Measurements from ENCODE around the gene LASP1NB.

The LASP1NB gene

DNA sequence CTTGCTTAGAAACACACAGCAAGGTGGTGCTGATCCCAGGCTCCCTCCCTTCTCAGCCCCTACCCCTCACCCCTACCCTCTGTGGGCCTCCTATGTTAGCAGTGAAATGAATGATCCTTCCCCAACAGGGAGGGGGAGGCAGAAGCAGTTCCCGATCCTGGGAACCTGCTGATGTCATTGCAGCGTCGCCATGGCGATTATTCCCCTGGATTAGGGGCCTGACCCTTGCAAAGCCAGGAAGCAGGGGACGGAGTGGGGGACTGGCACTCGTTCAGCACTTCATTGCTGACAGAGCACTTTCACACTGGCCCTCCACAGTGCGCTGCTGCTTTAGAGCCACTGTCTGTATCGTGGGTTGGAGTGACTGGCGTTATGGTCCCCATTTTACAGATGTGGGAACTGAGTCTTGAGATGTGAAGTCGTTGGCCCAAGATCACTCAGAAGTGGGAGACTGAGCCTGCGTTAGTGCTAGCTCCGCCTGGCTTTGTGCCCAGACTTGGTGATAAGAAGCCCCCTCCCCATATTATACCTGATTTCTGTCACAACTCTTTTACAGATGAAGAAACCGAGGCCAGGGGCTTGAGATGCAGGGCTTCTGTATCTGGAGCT lies 29.0 kb upstream of the LASP1NB start:
- Histone ChIP-seq H3K4me2 (peak overlapping the region; percentile 80), H3K36me3 (ENCODE audit: low read depth) (peaks cover 25% of the 10 kb centered on the region; the same call in 1 of the 2 replicates), H3K9me2 (ENCODE audit: insufficient read depth) (no peaks in the 10 kb centered on the region), H3K79me2 (ENCODE audit: low read depth) (peaks cover 78% of the 10 kb centered on the region), H4K20me1 (ENCODE audit: insufficient read depth) (peaks cover 25% of the 10 kb centered on the region), H3F3A (ENCODE audit: insufficient read depth, low read depth) (peaks cover 73% of the 10 kb centered on the region), H3K4me1 (replicated peaks; ENCODE audit: insufficient read depth) (peaks cover 71% of the 10 kb centered on the region), H3K4me3 (no peak overlapping the region), H3K27ac (peak overlapping the region; percentile 90), H2AFZ (no peak overlapping the region), H3K9me3 (ENCODE audit: insufficient read depth, low read depth) (no peaks in the 10 kb centered on the region), H3K27me3 (ENCODE audit: insufficient read depth, low read depth) (no peaks in the 10 kb centered on the region)
- intact Hi-C loops (cut with micrococcal nuclease; ENCODE audit: unreplicated experiment) = no loop called here
- POLR2A ChIA-PET (ENCODE audit: unreplicated experiment) = no interaction called here
- no TSS peak for BruUV-seq (replicated peaks)
- CTCF ChIA-PET = interaction anchor here (0.5 kb wide), 1 partner anchor 72 kb away, joined by 7 read pairs; no protein-coding TSS in a partner anchor
- TF ChIP-seq EZH2 (IDR thresholded peaks at IDR 0.05; ENCODE audit: low read depth) = no peak
- TF ChIP-seq, protein P1, sequence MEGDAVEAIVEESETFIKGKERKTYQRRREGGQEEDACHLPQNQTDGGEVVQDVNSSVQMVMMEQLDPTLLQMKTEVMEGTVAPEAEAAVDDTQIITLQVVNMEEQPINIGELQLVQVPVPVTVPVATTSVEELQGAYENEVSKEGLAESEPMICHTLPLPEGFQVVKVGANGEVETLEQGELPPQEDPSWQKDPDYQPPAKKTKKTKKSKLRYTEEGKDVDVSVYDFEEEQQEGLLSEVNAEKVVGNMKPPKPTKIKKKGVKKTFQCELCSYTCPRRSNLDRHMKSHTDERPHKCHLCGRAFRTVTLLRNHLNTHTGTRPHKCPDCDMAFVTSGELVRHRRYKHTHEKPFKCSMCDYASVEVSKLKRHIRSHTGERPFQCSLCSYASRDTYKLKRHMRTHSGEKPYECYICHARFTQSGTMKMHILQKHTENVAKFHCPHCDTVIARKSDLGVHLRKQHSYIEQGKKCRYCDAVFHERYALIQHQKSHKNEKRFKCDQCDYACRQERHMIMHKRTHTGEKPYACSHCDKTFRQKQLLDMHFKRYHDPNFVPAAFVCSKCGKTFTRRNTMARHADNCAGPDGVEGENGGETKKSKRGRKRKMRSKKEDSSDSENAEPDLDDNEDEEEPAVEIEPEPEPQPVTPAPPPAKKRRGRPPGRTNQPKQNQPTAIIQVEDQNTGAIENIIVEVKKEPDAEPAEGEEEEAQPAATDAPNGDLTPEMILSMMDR (conservative IDR thresholded peaks at IDR 0.05) = no peak
- DNase-seq = no peak

DNA sequence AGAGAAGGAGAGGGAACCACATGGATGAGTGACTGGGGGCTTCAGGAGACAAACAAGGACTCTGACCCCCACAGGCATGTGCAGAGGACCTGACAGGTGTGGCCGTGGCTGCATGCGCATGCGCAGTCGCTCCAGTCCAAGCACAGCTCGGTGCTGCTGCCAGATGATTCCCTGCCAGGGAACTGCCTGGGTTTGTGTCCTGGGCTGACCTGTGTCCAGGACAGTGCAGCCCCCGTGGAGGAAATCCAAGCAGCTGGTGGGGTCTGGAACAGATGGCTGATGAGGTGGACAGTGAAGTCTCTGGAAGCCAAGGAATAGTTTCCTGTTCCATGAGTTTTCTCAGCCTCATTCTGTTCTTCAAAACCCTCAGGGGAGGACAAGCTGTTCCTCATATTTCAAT lies 28.2 kb upstream of the LASP1NB start:
- BruUV-seq (replicated peaks) = no TSS peak
- Histone ChIP-seq H3K9me3 (ENCODE audit: insufficient read depth, low read depth) (no peaks in the 10 kb centered on the region), H3K4me3 (peak overlapping the region; percentile 32; the same call in 1 of the 2 replicates), H3K9me2 (ENCODE audit: insufficient read depth) (no peaks in the 10 kb centered on the region), H4K20me1 (ENCODE audit: insufficient read depth) (peaks cover 25% of the 10 kb centered on the region), H3K4me1 (replicated peaks; ENCODE audit: insufficient read depth) (peaks cover 79% of the 10 kb centered on the region), H3K4me2 (peak overlapping the region; percentile 80), H3F3A (ENCODE audit: insufficient read depth, low read depth) (peaks cover 78% of the 10 kb centered on the region), H3K79me2 (ENCODE audit: low read depth) (peaks cover 78% of the 10 kb centered on the region), H3K36me3 (ENCODE audit: low read depth) (peaks cover 19% of the 10 kb centered on the region; the same call in 1 of the 2 replicates), H3K27me3 (ENCODE audit: insufficient read depth, low read depth) (no peaks in the 10 kb centered on the region), H3K27ac (peak overlapping the region; percentile 90), H2AFZ (no peak overlapping the region)
- CTCF ChIA-PET = interaction anchor here (0.5 to 0.6 kb wide), 2 partner anchors 73 to 289 kb away, joined by 3 to 7 read pairs; no protein-coding TSS in a partner anchor
- TF ChIP-seq, protein P1 (conservative IDR thresholded peaks at IDR 0.05) = no peak
- TF ChIP-seq EZH2 (IDR thresholded peaks at IDR 0.05; ENCODE audit: low read depth) = no peak
- POLR2A ChIA-PET (ENCODE audit: unreplicated experiment) = interaction anchor here (0.6 to 1.3 kb wide), 2 partner anchors 26 to 363 kb away, joined by 4 read pairs; no protein-coding TSS in a partner anchor
- intact Hi-C loops (cut with micrococcal nuclease; ENCODE audit: unreplicated experiment) = no loop called here
- no peak for DNase-seq

DNA sequence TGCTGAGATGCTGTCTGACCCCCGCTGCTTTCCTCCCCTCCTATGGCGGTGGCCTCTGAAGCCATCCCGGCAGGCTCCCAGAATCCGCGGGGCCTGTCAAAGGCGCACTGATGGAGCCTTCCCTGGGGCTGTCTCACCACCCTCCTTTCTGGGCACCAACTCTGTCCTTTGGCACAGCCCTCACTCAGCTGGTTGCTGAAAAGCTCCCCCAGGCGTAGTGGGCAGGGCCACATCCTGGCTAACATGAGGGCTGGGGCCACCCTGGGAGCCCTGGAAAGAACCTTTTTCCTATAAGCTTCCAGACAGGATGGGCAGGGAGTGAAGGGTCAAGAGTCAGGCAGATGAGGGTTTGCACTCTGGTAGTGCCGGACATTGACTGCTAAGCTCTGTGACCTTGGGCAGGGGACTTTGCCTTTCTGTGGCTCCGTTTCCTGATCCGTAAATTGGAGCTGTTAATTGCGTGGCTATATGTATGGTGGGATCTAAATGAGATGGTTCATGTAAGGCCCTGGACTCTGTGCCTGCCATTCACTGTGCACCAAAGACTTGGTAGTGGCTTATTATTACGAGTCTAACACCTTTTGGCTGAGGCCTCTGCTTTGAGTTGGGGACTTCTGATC lies 27.6 kb upstream of the LASP1NB start:
- peak in 1 of 2 experiments; percentile 50 for DNase-seq
- Histone ChIP-seq H3K27ac (peak overlapping the region; percentile 90), H3K9me3 (ENCODE audit: insufficient read depth, low read depth) (no peaks in the 10 kb centered on the region), H4K20me1 (ENCODE audit: insufficient read depth) (peaks cover 25% of the 10 kb centered on the region), H2AFZ (no peak overlapping the region), H3F3A (ENCODE audit: insufficient read depth, low read depth) (peaks cover 80% of the 10 kb centered on the region), H3K4me3 (peak overlapping the region; percentile 32; the same call in 1 of the 2 replicates), H3K36me3 (ENCODE audit: low read depth) (peaks cover 15% of the 10 kb centered on the region; the same call in 1 of the 2 replicates), H3K4me1 (replicated peaks; ENCODE audit: insufficient read depth) (peaks cover 85% of the 10 kb centered on the region), H3K4me2 (peak overlapping the region; percentile 80), H3K9me2 (ENCODE audit: insufficient read depth) (no peaks in the 10 kb centered on the region), H3K27me3 (ENCODE audit: insufficient read depth, low read depth) (no peaks in the 10 kb centered on the region), H3K79me2 (ENCODE audit: low read depth) (peaks cover 79% of the 10 kb centered on the region)
- TF ChIP-seq EZH2 (IDR thresholded peaks at IDR 0.05; ENCODE audit: low read depth) = no peak
- TF ChIP-seq, protein P1 (conservative IDR thresholded peaks at IDR 0.05) = no peak
- ChIA-PET POLR2A (ENCODE audit: unreplicated experiment) (interaction anchor here (0.5 to 1.3 kb wide), 4 partner anchors 27 to 1061 kb away, joined by 3 to 8 read pairs (median 6); no protein-coding TSS in a partner anchor), CTCF (no interaction called here)
- intact Hi-C loops (cut with micrococcal nuclease; ENCODE audit: unreplicated experiment) = no loop called here
- no TSS peak for BruUV-seq (replicated peaks)

All from PC-9 (cell line).